ENCODE measurements around the gene FBXO46. TPM values are rescaled to one million over a fixed set of nuclear protein-coding genes. Genes with fewer than 3 reads are reported as not detected.
A peak's percentile ranks its signal among the peaks of the same experiment; 100 is the strongest.

The FBXO46 gene
- total and polyA plus RNA-seq, 10 of the 15 experiments (the other 5 are each of a cell fraction or from before 2014, with no cell fraction given) = 2.5 to 61.5 (median 13.7) TPM

DNA sequence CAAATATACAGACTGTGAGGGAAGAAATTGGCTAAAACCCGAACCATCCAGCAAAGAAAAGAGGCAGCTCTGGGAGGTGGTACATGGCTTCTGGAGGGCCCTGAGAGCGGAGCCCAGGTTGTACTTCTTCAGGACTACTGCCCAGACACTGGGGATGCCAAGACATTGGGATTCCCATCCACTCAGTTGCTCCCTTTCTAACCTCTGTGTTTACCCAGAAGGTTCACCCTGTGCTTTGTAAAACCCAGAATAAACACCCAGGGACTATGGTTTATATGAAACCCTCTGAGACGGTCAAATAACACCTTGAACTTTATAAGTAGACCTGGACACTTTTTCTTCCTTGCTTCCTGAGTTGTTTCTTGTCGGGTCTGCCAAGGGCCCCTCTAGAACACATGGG is 12.3 kb upstream of the FBXO46 start (continued):
- no peak for TF ChIP-seq RB1 (IDR thresholded peaks at IDR 0.05; ENCODE audit: borderline replicate concordance)
- TF ChIP-seq TCF12 (IDR thresholded peaks at IDR 0.05; ENCODE audit: low read depth, low read length) = no peak
- TF ChIP-seq POLR2AphosphoS2 (IDR thresholded peaks at IDR 0.05; ENCODE audit: low read depth, low read length) = no peak
- no peak for TF ChIP-seq ZNF207 (IDR thresholded peaks at IDR 0.05; ENCODE audit: borderline replicate concordance)
- TF ChIP-seq, protein P1, sequence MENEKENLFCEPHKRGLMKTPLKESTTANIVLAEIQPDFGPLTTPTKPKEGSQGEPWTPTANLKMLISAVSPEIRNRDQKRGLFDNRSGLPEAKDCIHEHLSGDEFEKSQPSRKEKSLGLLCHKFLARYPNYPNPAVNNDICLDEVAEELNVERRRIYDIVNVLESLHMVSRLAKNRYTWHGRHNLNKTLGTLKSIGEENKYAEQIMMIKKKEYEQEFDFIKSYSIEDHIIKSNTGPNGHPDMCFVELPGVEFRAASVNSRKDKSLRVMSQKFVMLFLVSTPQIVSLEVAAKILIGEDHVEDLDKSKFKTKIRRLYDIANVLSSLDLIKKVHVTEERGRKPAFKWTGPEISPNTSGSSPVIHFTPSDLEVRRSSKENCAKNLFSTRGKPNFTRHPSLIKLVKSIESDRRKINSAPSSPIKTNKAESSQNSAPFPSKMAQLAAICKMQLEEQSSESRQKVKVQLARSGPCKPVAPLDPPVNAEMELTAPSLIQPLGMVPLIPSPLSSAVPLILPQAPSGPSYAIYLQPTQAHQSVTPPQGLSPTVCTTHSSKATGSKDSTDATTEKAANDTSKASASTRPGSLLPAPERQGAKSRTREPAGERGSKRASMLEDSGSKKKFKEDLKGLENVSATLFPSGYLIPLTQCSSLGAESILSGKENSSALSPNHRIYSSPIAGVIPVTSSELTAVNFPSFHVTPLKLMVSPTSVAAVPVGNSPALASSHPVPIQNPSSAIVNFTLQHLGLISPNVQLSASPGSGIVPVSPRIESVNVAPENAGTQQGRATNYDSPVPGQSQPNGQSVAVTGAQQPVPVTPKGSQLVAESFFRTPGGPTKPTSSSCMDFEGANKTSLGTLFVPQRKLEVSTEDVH (IDR thresholded peaks at IDR 0.05; ENCODE audit: low read depth, partially characterized antibody) = no peak
- no peak for TF ChIP-seq POLR2A (IDR thresholded peaks at IDR 0.05; ENCODE audit: low read depth, low read length)

- BruUV-seq (replicated peaks) = no TSS peak
- WGBS (ENCODE audit: insufficient coverage, insufficient replicate concordance, low lambda C conversion rate, missing lambda C conversion rate) = 65% methylated on average over 10 of the region's 10 CpGs
- H3K27ac ChIP-seq (ENCODE audit: control insufficient read depth, insufficient read depth) = no peak overlapping the region
- no peaks in the 10 kb centered on the region for H3K79me2 ChIP-seq (ENCODE audit: control insufficient read depth, insufficient read depth, low read length)
- no peak overlapping the region for H3K4me2 ChIP-seq (ENCODE audit: control insufficient read depth, insufficient read depth)
- no peaks in the 10 kb centered on the region for H4K20me1 ChIP-seq (ENCODE audit: control insufficient read depth, insufficient read depth)
- in situ Hi-C loops (cut with MboI) (no loop called here), intact Hi-C loops (cut with micrococcal nuclease; ENCODE audit: unreplicated experiment) (no loop called here)
- CTCF ChIA-PET = interaction anchor here (1.0 to 1.4 kb wide), 3 partner anchors 14 to 46 kb away, joined by 3 read pairs; partner anchors contain the start of gene SIX5
- ATAC-seq = peak; percentile 73
- RAD21 ChIA-PET (ENCODE audit: unreplicated experiment) = interaction anchor here (1.0 to 1.4 kb wide), 2 partner anchors 9 to 30 kb away, joined by 3 read pairs; partner anchors contain the start of genes FBXO46 and SIX5
- no peak overlapping the region for H2AFZ ChIP-seq (ENCODE audit: control insufficient read depth, low read depth, low read length)
- no peak for FAIRE-seq
- DNase-seq (ENCODE audit: low read depth, low spot score) = no peak
- no peaks in the 10 kb centered on the region for H3K36me3 ChIP-seq (ENCODE audit: control insufficient read depth in 2 of 2, insufficient read depth in 2 of 2, low read length in 1 of 2)
- peaks cover 0 to 2% of the 10 kb centered on the region in 2 experiments; a peak in 2 of 4 replicates for H3K27me3 ChIP-seq (replicated peaks in 1 of 2; ENCODE audit: control insufficient read depth in 2 of 2, insufficient read depth in 2 of 2, low read length in 1 of 2)
- no peaks in the 10 kb centered on the region for H3K4me1 ChIP-seq (ENCODE audit: control insufficient read depth, insufficient read depth, low read length)
- SMC1A ChIA-PET (ENCODE audit: uncharacterized antibody, unreplicated experiment) = no interaction called here
- no peak overlapping the region for H3K9ac ChIP-seq (ENCODE audit: control insufficient read depth, insufficient read depth, low read length)
- H3K9me3 ChIP-seq (replicated peaks; ENCODE audit: control insufficient read depth, insufficient read depth, low read length) = no peaks in the 10 kb centered on the region
- no peak overlapping the region for H3K4me3 ChIP-seq
- POLR2A ChIA-PET = interaction anchor here (0.7 kb wide), 1 partner anchor 29 kb away, joined by 3 read pairs; the partner anchor contains the start of gene SIX5
- TF ChIP-seq ETV6 (conservative IDR thresholded peaks at IDR 0.05 in 1 of 2, IDR thresholded peaks at IDR 0.05 in 1 of 2; ENCODE audit: borderline replicate concordance in 1 of 2, low read depth in 1 of 2) (no peak), ZNF687 (IDR thresholded peaks at IDR 0.05) (no peak), MYC (IDR thresholded peaks at IDR 0.05; ENCODE audit: insufficient read depth, insufficient read length, insufficient replicate concordance, low read length, severe bottlenecking) (no peak)
Observed at GRCh38 chr19:45739498-45740439, 9.1 kb upstream of the FBXO46 start.
